Measurements from ENCODE around the gene GPR27.

GPR27 gene

GRCh38 chr3:71787851-71788405 lies 34.3 kb downstream of the GPR27 start:
- DNase-seq, result no peak

GRCh38 chr3:71789922-71790321 lies 36.3 kb downstream of the GPR27 start:
- DNase-seq, result no peak

- no peak for DNase-seq
Measured at GRCh38 chr3:71791634-71792033, 38.0 kb downstream of the GPR27 start.

GRCh38 chr3:71796290-71796689 lies 42.6 kb downstream of the GPR27 start:
- DNase-seq, result no peak

- DNase-seq, result no peak
Measured at GRCh38 chr3:71797455-71797854, 43.8 kb downstream of the GPR27 start.

- no peak for DNase-seq
Measured at GRCh38 chr3:71800023-71800422, 46.4 kb downstream of the GPR27 start.

- no peak for DNase-seq
Measured at GRCh38 chr3:71801986-71802385, 48.3 kb downstream of the GPR27 start.

GRCh38 chr3:71803248-71803647 lies 49.6 kb downstream of the GPR27 start:
- DNase-seq, result no peak

GRCh38 chr3:71805199-71805598 lies 51.5 kb downstream of the GPR27 start:
- DNase-seq, result no peak

- no peak for DNase-seq
Measured at GRCh38 chr3:71805691-71806090, 52.0 kb downstream of the GPR27 start.

All from SHP77 treated with DMSO at 0.1 percent for 48 hours (cell line).